ENCODE results near the gene ORC6.
A peak's percentile ranks its signal among the peaks of the same experiment; 100 is the strongest.

The ORC6 gene

DNA sequence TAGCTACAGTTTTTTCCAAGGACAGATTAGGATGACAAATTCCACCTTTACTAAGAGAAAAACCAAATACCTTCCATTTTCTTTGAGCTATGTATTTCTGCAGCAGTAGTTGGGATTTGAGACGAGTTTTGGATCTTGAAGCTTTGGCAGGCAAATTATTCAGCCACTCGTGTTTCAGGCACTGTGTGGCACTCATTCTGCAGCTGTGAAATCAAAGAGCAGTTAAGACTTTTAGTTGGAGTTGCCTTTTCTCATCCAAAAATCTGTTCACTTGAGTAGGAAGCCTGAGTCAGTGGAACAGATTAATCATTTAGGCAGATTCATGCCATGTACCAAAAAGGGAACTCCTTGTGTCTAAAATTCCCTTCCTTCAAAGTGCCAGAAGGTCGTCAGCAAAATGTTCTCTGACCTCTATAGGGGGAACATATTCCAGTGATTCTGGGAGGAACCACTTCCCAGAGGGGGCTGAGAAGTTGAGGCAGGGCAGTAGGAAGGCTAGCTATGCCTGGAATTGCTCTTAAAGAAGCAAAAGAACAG, 20.1 kb downstream of the ORC6 start:
- no peaks in the 10 kb centered on the region for H3K27me3 ChIP-seq (ENCODE audit: control insufficient read depth, low read length)
- H3K9me2 ChIP-seq (replicated peaks; ENCODE audit: control insufficient read depth, low read length): no peaks in the 10 kb centered on the region
- peaks cover 14% of the 10 kb centered on the region for H3K4me1 ChIP-seq (ENCODE audit: control insufficient read depth, low read length)
- no peaks in the 10 kb centered on the region for H3F3A ChIP-seq (ENCODE audit: control insufficient read depth, insufficient read depth)
- no peaks in the 10 kb centered on the region for H4K20me1 ChIP-seq (ENCODE audit: control insufficient read depth, insufficient read depth, low read depth, low read length)
- TF ChIP-seq, protein P1, sequence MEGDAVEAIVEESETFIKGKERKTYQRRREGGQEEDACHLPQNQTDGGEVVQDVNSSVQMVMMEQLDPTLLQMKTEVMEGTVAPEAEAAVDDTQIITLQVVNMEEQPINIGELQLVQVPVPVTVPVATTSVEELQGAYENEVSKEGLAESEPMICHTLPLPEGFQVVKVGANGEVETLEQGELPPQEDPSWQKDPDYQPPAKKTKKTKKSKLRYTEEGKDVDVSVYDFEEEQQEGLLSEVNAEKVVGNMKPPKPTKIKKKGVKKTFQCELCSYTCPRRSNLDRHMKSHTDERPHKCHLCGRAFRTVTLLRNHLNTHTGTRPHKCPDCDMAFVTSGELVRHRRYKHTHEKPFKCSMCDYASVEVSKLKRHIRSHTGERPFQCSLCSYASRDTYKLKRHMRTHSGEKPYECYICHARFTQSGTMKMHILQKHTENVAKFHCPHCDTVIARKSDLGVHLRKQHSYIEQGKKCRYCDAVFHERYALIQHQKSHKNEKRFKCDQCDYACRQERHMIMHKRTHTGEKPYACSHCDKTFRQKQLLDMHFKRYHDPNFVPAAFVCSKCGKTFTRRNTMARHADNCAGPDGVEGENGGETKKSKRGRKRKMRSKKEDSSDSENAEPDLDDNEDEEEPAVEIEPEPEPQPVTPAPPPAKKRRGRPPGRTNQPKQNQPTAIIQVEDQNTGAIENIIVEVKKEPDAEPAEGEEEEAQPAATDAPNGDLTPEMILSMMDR (IDR thresholded peaks at IDR 0.05; ENCODE audit: low read depth, low read length, poor library complexity, severe bottlenecking): no peak
- no peak for TF ChIP-seq EZH2phosphoT487 (IDR thresholded peaks at IDR 0.05; ENCODE audit: borderline replicate concordance, low read length)
- H3K4me2 ChIP-seq (ENCODE audit: low read length): no peak overlapping the region
- H3K79me2 ChIP-seq (ENCODE audit: control insufficient read depth, low read length): no peaks in the 10 kb centered on the region
- no peak overlapping the region for H3K4me3 ChIP-seq (ENCODE audit: low read length)
- H3K27ac ChIP-seq (ENCODE audit: low read depth, low read length): no peak overlapping the region
- H3K9me3 ChIP-seq (ENCODE audit: control insufficient read depth, insufficient read depth, low read length): no peaks in the 10 kb centered on the region
- H3K36me3 ChIP-seq (ENCODE audit: control insufficient read depth, low read length): no peaks in the 10 kb centered on the region

DNA sequence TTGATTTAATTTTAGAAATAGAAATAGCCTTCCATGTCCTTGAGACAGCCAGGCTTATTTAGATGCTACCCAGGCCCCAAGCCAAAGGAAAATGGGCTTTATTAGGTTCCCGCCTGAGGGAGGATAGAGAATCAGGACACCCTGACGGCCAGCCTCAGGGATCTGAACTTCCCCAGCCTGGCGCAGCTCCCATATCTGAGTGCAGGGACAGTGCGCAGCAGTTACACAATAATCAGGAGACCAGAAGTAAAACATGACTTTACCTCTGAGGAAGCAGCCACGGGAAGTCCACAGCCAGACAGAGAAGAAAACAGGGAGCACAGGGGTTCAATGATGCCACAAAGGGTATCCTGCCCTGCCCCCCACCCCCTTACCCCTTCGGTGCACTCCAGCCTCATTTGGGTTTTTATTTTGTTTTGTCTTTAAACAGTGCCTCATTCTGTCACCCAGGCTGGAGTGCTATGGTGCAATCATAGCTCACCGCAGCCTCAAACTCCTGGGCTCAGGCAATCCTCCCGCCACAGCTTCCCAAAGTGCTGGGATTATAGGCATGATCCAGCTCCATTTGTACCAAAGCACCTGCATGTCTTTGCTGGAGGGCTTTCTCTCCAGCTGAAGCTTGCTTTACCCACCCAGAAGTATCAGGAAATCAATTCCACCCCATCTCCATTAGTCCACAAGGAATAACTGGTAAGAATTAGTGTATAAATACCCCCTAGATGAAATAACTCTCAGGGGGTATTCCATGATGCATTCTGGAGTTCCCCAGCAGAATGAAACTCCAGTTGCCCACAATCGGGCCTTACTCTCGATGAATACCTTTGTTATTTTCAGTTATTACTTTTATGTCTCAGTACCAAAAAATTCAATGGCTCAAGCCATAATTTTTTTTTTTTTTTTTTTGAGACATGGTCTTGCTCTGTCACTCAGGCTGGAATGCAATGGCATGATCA, 21.9 kb downstream of the ORC6 start:
- Histone ChIP-seq H3K36me3 (ENCODE audit: control insufficient read depth, low read length) (no peaks in the 10 kb centered on the region), H3K27me3 (ENCODE audit: control insufficient read depth, low read length) (no peaks in the 10 kb centered on the region), H3K79me2 (ENCODE audit: control insufficient read depth, low read length) (no peaks in the 10 kb centered on the region), H3K9me2 (replicated peaks; ENCODE audit: control insufficient read depth, low read length) (no peaks in the 10 kb centered on the region), H3F3A (ENCODE audit: control insufficient read depth, insufficient read depth) (no peaks in the 10 kb centered on the region), H4K20me1 (ENCODE audit: control insufficient read depth, insufficient read depth, low read depth, low read length) (no peaks in the 10 kb centered on the region), H3K27ac (ENCODE audit: low read depth, low read length) (no peak overlapping the region), H3K4me3 (ENCODE audit: low read length) (no peak overlapping the region), H3K4me1 (ENCODE audit: control insufficient read depth, low read length) (peaks cover 14% of the 10 kb centered on the region), H3K4me2 (ENCODE audit: low read length) (no peak overlapping the region), H3K9me3 (ENCODE audit: control insufficient read depth, insufficient read depth, low read length) (no peaks in the 10 kb centered on the region)
- TF ChIP-seq EZH2phosphoT487 (IDR thresholded peaks at IDR 0.05; ENCODE audit: borderline replicate concordance, low read length): no peak
- TF ChIP-seq, protein P1 (IDR thresholded peaks at IDR 0.05; ENCODE audit: low read depth, low read length, poor library complexity, severe bottlenecking): no peak

DNA sequence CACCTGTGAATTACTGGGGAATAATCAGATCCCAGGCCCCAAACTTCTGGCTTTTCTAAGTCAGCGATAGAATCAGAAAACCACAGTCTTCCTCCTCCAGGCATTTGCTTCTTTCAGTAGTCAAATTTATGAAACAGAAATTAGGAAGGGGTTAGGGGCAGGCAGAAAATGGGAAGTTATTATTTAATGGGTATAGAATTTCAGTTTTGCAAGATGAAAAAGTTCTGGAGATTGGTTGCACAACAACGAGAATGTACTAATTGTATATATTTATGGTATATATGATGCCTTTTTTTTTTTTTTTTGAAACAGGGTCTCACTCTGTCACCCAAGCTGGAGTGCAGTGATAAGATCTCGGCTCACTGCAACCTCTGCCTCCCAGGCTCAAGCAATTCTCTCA, 23.5 kb downstream of the ORC6 start:
- Histone ChIP-seq H3F3A (ENCODE audit: control insufficient read depth, insufficient read depth) (no peaks in the 10 kb centered on the region), H3K4me1 (ENCODE audit: control insufficient read depth, low read length) (peaks cover 14% of the 10 kb centered on the region), H3K27ac (ENCODE audit: low read depth, low read length) (no peak overlapping the region)

More for the DNA sequence above, 23.5 kb downstream of the ORC6 start:
- H3K36me3 ChIP-seq (ENCODE audit: control insufficient read depth, low read length): no peaks in the 10 kb centered on the region
- H3K79me2 ChIP-seq (ENCODE audit: control insufficient read depth, low read length): no peaks in the 10 kb centered on the region
- peak overlapping the region; percentile 24 for H3K4me2 ChIP-seq (ENCODE audit: low read length)
- no peaks in the 10 kb centered on the region for H3K9me2 ChIP-seq (replicated peaks; ENCODE audit: control insufficient read depth, low read length)
- no peaks in the 10 kb centered on the region for H3K27me3 ChIP-seq (ENCODE audit: control insufficient read depth, low read length)
- no peaks in the 10 kb centered on the region for H3K9me3 ChIP-seq (ENCODE audit: control insufficient read depth, insufficient read depth, low read length)
- H3K4me3 ChIP-seq (ENCODE audit: low read length): no peak overlapping the region
- TF ChIP-seq, protein P1 (IDR thresholded peaks at IDR 0.05; ENCODE audit: low read depth, low read length, poor library complexity, severe bottlenecking): no peak
- TF ChIP-seq EZH2phosphoT487 (IDR thresholded peaks at IDR 0.05; ENCODE audit: borderline replicate concordance, low read length): no peak
- H4K20me1 ChIP-seq (ENCODE audit: control insufficient read depth, insufficient read depth, low read depth, low read length): no peaks in the 10 kb centered on the region
